GM12878 (cell line): ENCODE measurements around the gene SHB. TPM values are rescaled to one million over a fixed set of nuclear protein-coding genes. Genes with fewer than 3 reads are reported as not detected.

ENCODE experiments used
- ATAC-seq: fragments of 200-7000 bp; cut with Tn5 transposase; 3 replicates; pipeline ENCODE4 v1.9.1; 2020; ENCODE audit warnings: mild to moderate bottlenecking, moderate library complexity
- BruUV-seq: library from RNA; stranded (reverse); fragments of 400-500 nt; replicated peaks from 2 replicates; lab custom pipeline; 2021; lab: Mats Ljungman, UMichigan
- CTCF ChIA-PET: fragments of 300-600 bp; sonication (Branson Sonifier 250); formaldehyde crosslinking; extraction: SDS; loops from one replicate; lab custom pipeline; 2021; ENCODE audit warnings: inconsistent platforms; lab: Yijun Ruan, JAX
- POLR2A ChIA-PET: fragments of 350-600 bp; formaldehyde crosslinking; extraction: SDS; loops from one replicate; lab custom pipeline; 2021; ENCODE audit warnings: inconsistent platforms; lab: Charles Lee
- RAD21 ChIA-PET: fragments of 300-600 bp; sonication (Branson Sonifier 250); formaldehyde crosslinking; loops from one replicate; lab custom pipeline; 2023; ENCODE audit warnings: antibody characterized with exemption; ENCODE audit not compliant: unreplicated experiment; lab: Charles Lee
- SMC1A ChIA-PET: fragments of 300-600 bp; sonication (Branson Sonifier 250); formaldehyde crosslinking; loops from one replicate; lab custom pipeline; 2023; ENCODE audit not compliant: unreplicated experiment, uncharacterized antibody; lab: Charles Lee
- DNase-seq: peaks from one replicate; pipeline ENCODE4 v3.0.0-alpha.2; 2011; ENCODE audit warnings: low read depth, low spot score
- FAIRE-seq: peaks from 3 replicates; lab custom pipeline; 2011; peaks lifted over from hg19 to GRCh38; lab: Jason Lieb, UNC
- H2AFZ ChIP-seq: 2 replicates; pipeline ENCODE4 v1.6.0; 2011; ENCODE audit warnings: low read depth, low read length, control low read depth; ENCODE audit not compliant: control insufficient read depth
- H3K27ac ChIP-seq: 2 replicates; pipeline ENCODE4 v1.5.1; 2011; ENCODE audit warnings: control low read depth; ENCODE audit not compliant: control insufficient read depth, insufficient read depth
- H3K27me3 ChIP-seq, 2 experiments: replicated peaks in 1 of 2; 2 replicates each; pipeline versions ENCODE4 v1.6.0 to v1.6.1; 2011; ENCODE audit warnings: low read length in 1 of 2; ENCODE audit not compliant: control insufficient read depth in 2 of 2, insufficient read depth in 2 of 2
- H3K36me3 ChIP-seq, 2 experiments: 2 replicates each; pipeline ENCODE4 v1.5.1; 2011; ENCODE audit warnings: low read length in 1 of 2; ENCODE audit not compliant: control insufficient read depth in 2 of 2, insufficient read depth in 2 of 2
- H3K4me1 ChIP-seq: 2 replicates; pipeline ENCODE4 v1.6.1; 2011; ENCODE audit warnings: mild to moderate bottlenecking, low read length, moderate library complexity, mixed read lengths; ENCODE audit not compliant: control insufficient read depth, insufficient read depth
- H3K4me2 ChIP-seq: 2 replicates; pipeline ENCODE4 v1.6.0; 2011; ENCODE audit warnings: control low read depth; ENCODE audit not compliant: control insufficient read depth, insufficient read depth
- H3K4me3 ChIP-seq: fragments of 200-600 bp; sonication (generic); 2 replicates; pipeline ENCODE4 v1.5.1; 2016
- H3K79me2 ChIP-seq: 2 replicates; pipeline ENCODE4 v1.6.0; 2011; ENCODE audit warnings: low read length; ENCODE audit not compliant: control insufficient read depth, insufficient read depth
- H3K9ac ChIP-seq: 2 replicates; pipeline ENCODE4 v1.8.0; 2011; ENCODE audit warnings: low read length, control low read depth, mixed read lengths; ENCODE audit not compliant: control insufficient read depth, insufficient read depth
- H3K9me3 ChIP-seq: replicated peaks from 3 replicates; pipeline ENCODE4 v1.5.1; 2011; ENCODE audit warnings: mild to moderate bottlenecking, low read length; ENCODE audit not compliant: control insufficient read depth, insufficient read depth
- H4K20me1 ChIP-seq: 2 replicates; pipeline ENCODE4 v1.6.0; 2011; ENCODE audit not compliant: control insufficient read depth, insufficient read depth
- BCL11A ChIP-seq: IDR thresholded peaks from 2 replicates; pipeline ENCODE4 v1.6.1; 2011; ENCODE audit warnings: low read depth, low read length
- IRF3 ChIP-seq: fragments of 450-650 bp; IDR thresholded peaks from 2 replicates; pipeline ENCODE4 v1.6.1; 2014; ENCODE audit warnings: mild to moderate bottlenecking
- JUNB ChIP-seq: IDR thresholded peaks from 2 replicates; pipeline ENCODE4 v1.6.1; 2016; ENCODE audit warnings: antibody characterized with exemption, mild to moderate bottlenecking
- KDM1A ChIP-seq: fragments of 200-600 bp; sonication (generic); IDR thresholded peaks from 2 replicates; pipeline ENCODE4 v1.6.1; 2016; ENCODE audit warnings: borderline replicate concordance
- LARP7 ChIP-seq: fragments of 450-650 bp; IDR thresholded peaks from 2 replicates; pipeline ENCODE4 v1.6.1; 2017; ENCODE audit warnings: mild to moderate bottlenecking
- MAX ChIP-seq: IDR thresholded peaks from 2 replicates; pipeline ENCODE4 v1.6.1; 2012; ENCODE audit warnings: low read depth, low read length, improper control_type of control experiment
- MEF2A ChIP-seq: IDR thresholded peaks from 2 replicates; pipeline ENCODE4 v1.6.1; 2011; ENCODE audit warnings: low read depth, mild to moderate bottlenecking, low read length, moderate library complexity; ENCODE audit not compliant: insufficient read depth
- MYC ChIP-seq: IDR thresholded peaks from 2 replicates; pipeline ENCODE4 v1.6.1; 2011; ENCODE audit warnings: mild to moderate bottlenecking, low read length, moderate library complexity, inconsistent platforms; ENCODE audit not compliant: insufficient read depth, insufficient replicate concordance, insufficient read length, severe bottlenecking
- RAD51 ChIP-seq: fragments of 450-650 bp; IDR thresholded peaks from 2 replicates; pipeline ENCODE4 v1.6.1; 2016; ENCODE audit warnings: moderate library complexity, mild to moderate bottlenecking, inconsistent platforms
- RB1 ChIP-seq: fragments of 450-650 bp; formaldehyde crosslinking; IDR thresholded peaks from 2 replicates; pipeline ENCODE4 v1.6.1; 2017; ENCODE audit warnings: mild to moderate bottlenecking, borderline replicate concordance
- RBBP5 ChIP-seq: fragments of 200-600 bp; sonication (generic); conservative IDR thresholded peaks from 2 replicates; pipeline ENCODE4 v1.6.1; 2016
- SMC3 ChIP-seq: IDR thresholded peaks from 2 replicates; pipeline ENCODE4 v1.6.1; 2011; ENCODE audit warnings: low read length, improper control_type of control experiment, borderline replicate concordance
- STAT3 ChIP-seq: IDR thresholded peaks from 2 replicates; pipeline ENCODE4 v1.6.1; 2011; ENCODE audit warnings: low read depth, low read length, improper control_type of control experiment
- ZBED1 ChIP-seq: IDR thresholded peaks from 2 replicates; pipeline ENCODE4 v1.6.1; 2016; ENCODE audit warnings: borderline replicate concordance
- WGBS: methylation state at CpG from one replicate; pipeline ENCODE4 v1.1.6; 2016; ENCODE audit warnings: low lambda C conversion rate; ENCODE audit not compliant: insufficient replicate concordance, insufficient coverage; ENCODE audit errors: missing lambda C conversion rate; 5-methylcytosine and 5-hydroxymethylcytosine counted together
- in situ Hi-C: fragments of 300-500 bp; cut with MboI; formaldehyde crosslinking; loops from 9 replicates; pipeline ENCODE4 v1.14.3; 2018; ENCODE audit warnings: mixed read lengths
- intact Hi-C: fragments of 100-400 bp; cut with micrococcal nuclease; formaldehyde crosslinking; loops from one replicate; pipeline ENCODE4 v1.14.2; 2022; ENCODE audit not compliant: unreplicated experiment
- polyA plus RNA-seq, 11 experiments: library from polyadenylated mRNA; depleted of rRNA in 4 of 11; unstranded in 6 of 11; stranded (reverse) in 5 of 11; fragments of >200 nt; fragmentation: Nextera tagmentation in 4 of 11; fragmentation: Illumina TruSeq in 1 of 11; extraction: Ambion mirVana in 4 of 11; extraction: Trizol in 1 of 11; gene quantifications; 1 replicate in 1 of 11; 2 replicates in 10 of 11; pipeline versions ENCODE4 v1.2.1 to v1.2.3, GENCODE V29; 2011 to 2016; ENCODE audit warnings: inconsistent platforms in 2 of 11, missing spikeins in 2 of 11, low read depth in 1 of 11
- total RNA-seq, 4 experiments: library from RNA; depleted of rRNA in 3 of 4; stranded (reverse); fragments of >200 nt in 3 of 4; fragmentation: Illumina TruSeq in 1 of 4; extraction: Trizol in 1 of 4; gene quantifications; 2 replicates each; pipeline versions ENCODE4 v1.2.1 to v1.2.3, GENCODE V29; 2013 to 2021

Gene SHB
- total and polyA plus RNA-seq, 10 of the 15 experiments (the other 5 are each of a cell fraction or from before 2014, with no cell fraction given): 0.29 to 6.2 (median 1.3) TPM

GRCh38 chr9:37984672-37985611 lies 84.1 kb downstream of the SHB start:
- no peak for FAIRE-seq

More at GRCh38 chr9:37984672-37985611, 84.1 kb downstream of the SHB start:
- no peak overlapping the region for H2AFZ ChIP-seq
- H3K27me3 ChIP-seq: no peaks in the 10 kb centered on the region
- no peak overlapping the region for H3K4me3 ChIP-seq
- in situ Hi-C loops (loop anchor here (25.0 kb wide), 1 partner anchor 1048 kb away; no protein-coding TSS in a partner anchor), intact Hi-C loops (no loop called here)
- H3K36me3 ChIP-seq: no peaks in the 10 kb centered on the region
- no peak overlapping the region for H3K27ac ChIP-seq
- no peak for ATAC-seq
- ChIA-PET SMC1A (interaction anchor here (1.2 kb wide), 1 partner anchor 13 kb away, joined by 4 read pairs; no protein-coding TSS in a partner anchor), POLR2A (no interaction called here), RAD21 (no interaction called here), CTCF (interaction anchor here (1.3 kb wide), 1 partner anchor 9 kb away, joined by 3 read pairs; no protein-coding TSS in a partner anchor)
- H3K4me2 ChIP-seq: no peak overlapping the region
- DNase-seq: no peak
- 60% methylated on average over 26 of the region's 26 CpGs for WGBS
- H3K9me3 ChIP-seq: no peaks in the 10 kb centered on the region
- no TSS peak for BruUV-seq
- H3K4me1 ChIP-seq: no peaks in the 10 kb centered on the region
- TF ChIP-seq RBBP5 (no peak), LARP7 (no peak), MEF2A (no peak), MYC (no peak), IRF3 (no peak), SMC3 (no peak), JUNB (no peak), RAD51 (no peak), KDM1A (no peak), ZBED1 (no peak), BCL11A (no peak), RB1 (no peak), MAX (no peak), STAT3 (no peak)
- H3K9ac ChIP-seq: no peak overlapping the region
- H4K20me1 ChIP-seq: no peaks in the 10 kb centered on the region
- no peaks in the 10 kb centered on the region for H3K79me2 ChIP-seq
